AG10803 (cell line): ENCODE results near the gene CTAGE4.
"Not testable (repeated sequence)": the region's sequence is repeated elsewhere in the genome, so short reads cannot be mapped to it uniquely, and the experiment has no call there.

Experiments
- DNase-seq: peaks from one replicate; pipeline ENCODE4 v3.0.0; 2010; ENCODE audit warnings: low read depth
- H3K4me3 ChIP-seq: 2 replicates; pipeline ENCODE4 v1.5.1; 2011; ENCODE audit warnings: mild to moderate bottlenecking, low read length, control low read depth

CTAGE4 gene

DNA sequence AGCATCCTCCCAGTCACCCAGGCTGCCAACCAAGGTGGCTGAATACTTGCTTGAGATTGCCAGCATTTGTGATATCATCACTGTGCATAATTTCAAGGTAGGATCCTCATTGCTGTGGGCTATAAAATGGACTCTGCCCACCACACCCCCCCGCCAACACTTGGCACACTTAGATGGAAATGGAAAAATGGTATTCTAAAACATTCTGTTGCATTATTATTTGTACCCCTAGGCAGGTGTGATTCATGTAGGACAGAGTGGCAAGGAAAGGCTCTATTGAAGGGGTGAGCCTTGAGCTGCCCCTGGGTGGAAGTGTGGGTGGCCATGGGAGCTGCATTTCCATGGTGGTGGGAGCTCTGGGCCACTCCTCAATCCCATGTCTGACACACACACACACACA lies 35.3 kb downstream of the CTAGE4 start:
- not testable (repeated sequence) for DNase-seq, H3K4me3 ChIP-seq

DNA sequence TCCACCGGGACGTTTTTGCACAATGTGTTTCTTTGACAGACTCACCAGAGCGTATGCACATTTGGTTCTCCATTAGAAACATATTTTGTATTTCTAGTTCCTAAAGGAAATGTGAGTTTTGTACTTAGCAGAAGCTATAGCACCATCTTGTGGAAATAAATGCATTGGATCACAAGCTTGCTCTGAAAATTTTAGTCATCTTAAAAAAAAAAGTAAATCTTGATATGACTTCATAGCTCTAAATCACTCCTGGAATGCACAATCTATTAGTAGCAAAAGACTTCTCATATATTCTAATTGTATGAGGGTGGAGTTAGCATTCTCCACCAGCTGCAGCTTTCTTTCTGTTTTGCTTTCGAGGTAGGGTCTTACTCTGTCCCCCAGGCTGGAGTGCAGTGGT lies 35.9 kb downstream of the CTAGE4 start:
- not testable (repeated sequence) for DNase-seq, H3K4me3 ChIP-seq

DNA sequence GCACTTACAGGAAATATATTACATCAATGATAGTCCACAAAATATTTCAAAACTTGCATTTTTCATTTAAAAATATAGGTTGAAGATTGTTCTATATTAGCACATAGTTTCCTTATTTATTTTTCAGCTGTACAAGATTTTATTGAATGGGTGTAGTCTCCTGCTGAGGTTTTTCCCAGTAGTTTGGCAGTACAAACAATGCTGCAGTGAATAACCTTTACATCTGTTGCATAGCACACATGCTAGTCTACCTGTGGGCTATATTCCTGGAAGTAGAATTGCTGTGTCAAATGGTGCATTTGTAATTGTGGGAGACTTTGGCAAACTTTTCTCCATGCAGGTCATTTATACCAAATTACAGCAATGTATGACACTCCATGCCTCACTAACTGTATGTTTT lies 37.3 kb downstream of the CTAGE4 start:
- not testable (repeated sequence) for H3K4me3 ChIP-seq, DNase-seq

DNA sequence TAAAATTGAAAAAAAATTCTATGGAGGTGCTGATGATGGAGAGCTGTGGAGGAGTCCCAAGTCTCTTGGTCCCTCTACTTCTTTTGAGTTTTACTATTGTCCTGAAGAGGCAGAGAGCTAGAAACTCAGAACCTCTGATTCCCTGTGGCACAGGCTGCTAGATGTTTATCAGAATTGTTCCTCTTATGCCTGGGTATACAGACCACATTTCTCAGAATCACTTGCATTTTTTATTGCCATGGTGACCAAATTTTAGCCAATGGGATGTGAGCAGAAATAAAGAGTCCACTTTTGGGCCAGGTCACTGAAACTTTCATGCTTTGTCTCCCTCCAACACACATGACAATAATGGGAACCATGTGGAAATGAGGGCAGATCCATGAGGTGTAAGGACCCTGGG lies 40.4 kb downstream of the CTAGE4 start:
- not testable (repeated sequence) for DNase-seq, H3K4me3 ChIP-seq

DNA sequence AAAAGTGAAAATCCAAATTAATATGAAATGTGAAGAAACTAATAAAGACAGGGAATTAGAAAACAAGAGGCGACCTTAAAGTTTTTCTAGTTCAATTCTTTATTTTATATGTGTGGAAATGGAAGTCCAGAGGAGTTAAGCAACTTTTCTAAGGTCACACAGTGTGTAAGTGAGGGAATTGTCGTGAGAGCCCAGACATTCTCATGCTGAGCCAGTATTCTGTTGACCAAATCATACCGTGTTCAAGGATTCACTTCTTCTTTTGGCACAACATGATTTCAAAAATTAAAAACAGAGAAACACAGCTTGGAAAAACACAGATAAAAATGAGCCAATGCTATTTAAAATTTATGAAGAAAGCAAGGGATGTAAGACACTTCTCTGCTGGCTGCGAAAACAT lies 43.6 kb downstream of the CTAGE4 start:
- H3K4me3 ChIP-seq: not testable (repeated sequence)

DNA sequence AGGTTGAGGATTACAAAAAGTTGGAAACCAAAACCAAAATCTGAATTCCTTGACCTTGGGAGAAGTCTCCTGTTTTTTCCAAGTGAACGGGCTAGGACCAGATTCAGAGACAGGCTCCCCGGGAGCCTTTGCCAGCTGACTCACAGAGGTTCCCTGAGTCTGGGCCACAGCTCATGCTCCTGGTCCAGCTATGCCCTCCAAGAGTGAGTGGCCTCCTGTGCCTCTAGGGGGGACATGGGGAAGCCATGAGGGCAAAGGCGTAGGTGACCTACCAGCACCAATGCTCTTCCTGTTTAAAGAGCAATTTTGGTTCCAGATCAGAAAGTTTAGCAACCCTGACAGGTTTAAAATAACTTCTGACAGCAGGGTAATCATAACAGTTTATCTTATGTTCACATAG lies 45.5 kb downstream of the CTAGE4 start:
- H3K4me3 ChIP-seq, DNase-seq: not testable (repeated sequence)

More for the DNA sequence above, 43.6 kb downstream of the CTAGE4 start:
- DNase-seq: peak; percentile 1

DNA sequence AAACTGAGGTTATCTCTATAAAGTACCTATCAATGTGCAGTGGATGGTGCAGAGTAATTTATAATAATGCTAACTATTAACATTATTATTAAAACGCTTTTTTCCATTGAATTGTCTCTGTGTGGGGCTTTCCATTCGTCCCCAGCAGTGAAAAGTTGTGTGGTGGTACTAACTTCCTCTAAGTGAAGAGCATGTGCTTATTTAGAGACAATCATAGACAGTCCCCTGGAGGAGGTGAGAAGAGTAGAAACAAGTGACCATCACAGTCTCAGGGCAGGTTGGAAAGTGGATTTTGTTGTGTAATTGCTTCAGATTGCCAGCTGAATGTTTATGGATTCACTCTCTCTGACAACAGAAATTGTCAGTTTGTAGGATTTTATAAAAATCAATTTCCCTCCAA lies 47.8 kb downstream of the CTAGE4 start:
- DNase-seq, H3K4me3 ChIP-seq: not testable (repeated sequence)

DNA sequence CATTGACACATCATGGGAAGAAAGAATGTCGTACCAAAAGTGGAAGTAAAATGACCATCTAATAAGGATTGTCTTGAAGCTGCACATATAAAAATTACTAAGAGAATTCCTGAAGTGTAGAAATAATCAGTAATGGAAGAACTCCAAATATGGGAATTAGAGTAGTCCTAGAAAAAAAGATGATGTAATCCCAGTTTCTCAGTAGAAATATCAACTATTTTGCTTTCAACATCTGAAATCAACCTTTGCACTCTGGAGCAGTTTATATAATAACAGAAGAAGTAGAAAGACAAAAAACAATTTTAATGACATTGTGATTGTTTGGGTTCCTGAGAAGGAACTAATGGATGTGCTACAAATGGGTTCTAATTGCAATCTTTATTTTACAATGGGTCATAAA lies 49.8 kb downstream of the CTAGE4 start:
- not testable (repeated sequence) for H3K4me3 ChIP-seq

More for the DNA sequence above, 49.8 kb downstream of the CTAGE4 start:
- DNase-seq: not testable (repeated sequence)
